ENCODE results near the gene PNPLA2.
A peak's percentile ranks its signal among the peaks of the same experiment; 100 is the strongest.

The PNPLA2 gene

DNA sequence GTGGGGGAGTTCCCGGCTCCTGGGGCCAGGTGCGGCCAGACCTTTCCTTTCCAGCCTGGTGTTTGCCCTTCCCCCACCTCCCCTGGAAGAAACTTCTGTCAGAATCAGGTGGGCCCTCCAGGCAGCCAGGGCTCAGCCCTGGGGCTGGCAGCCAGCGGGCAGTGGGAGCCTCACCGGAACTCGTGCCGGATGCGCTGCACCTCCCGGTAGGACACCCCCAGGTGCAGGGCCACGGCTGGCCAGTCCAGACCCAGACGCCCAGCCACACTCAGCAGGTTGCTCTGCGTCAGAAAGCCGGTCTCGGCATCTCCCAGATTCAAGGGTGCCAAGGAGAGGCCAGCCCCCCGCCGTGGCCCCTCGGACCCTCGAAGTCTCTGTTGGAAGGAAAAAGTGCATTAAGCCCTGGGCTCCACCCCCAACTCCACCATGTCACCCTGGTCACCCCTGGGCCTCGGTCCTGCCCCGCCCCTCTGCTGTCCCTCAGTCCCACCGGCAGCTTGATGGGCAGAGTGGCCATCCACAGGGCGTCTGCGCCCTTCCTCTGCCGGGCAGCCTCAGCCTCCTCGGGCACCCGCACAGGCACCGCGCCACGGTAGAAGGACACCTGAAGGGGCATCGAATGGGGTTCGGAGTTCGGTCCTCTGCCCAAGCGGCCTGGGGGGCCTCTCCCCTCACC, 18.9 kb upstream of the PNPLA2 start:
- no peak for DNase-seq

DNA sequence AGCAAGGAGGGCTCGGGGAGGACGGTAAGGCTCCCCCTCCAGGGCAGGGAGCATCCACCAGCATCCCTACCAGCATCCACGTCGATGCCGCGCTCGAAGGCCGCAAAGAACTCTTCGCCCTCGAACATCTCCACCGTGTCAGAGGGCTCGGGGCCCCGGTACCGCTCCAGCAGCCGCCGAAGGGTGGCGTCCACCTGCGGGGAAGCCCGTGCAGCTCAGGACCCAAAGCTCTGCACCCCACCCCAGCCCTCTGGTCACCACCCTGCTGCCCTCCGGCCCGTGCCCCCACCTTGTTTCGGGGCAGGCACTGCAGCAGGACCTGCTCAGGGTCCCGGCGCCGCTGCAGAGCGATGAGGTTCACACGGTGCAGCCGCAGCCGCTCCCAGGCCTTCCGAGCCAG, 18.2 kb upstream of the PNPLA2 start:
- DNase-seq: no peak

DNA sequence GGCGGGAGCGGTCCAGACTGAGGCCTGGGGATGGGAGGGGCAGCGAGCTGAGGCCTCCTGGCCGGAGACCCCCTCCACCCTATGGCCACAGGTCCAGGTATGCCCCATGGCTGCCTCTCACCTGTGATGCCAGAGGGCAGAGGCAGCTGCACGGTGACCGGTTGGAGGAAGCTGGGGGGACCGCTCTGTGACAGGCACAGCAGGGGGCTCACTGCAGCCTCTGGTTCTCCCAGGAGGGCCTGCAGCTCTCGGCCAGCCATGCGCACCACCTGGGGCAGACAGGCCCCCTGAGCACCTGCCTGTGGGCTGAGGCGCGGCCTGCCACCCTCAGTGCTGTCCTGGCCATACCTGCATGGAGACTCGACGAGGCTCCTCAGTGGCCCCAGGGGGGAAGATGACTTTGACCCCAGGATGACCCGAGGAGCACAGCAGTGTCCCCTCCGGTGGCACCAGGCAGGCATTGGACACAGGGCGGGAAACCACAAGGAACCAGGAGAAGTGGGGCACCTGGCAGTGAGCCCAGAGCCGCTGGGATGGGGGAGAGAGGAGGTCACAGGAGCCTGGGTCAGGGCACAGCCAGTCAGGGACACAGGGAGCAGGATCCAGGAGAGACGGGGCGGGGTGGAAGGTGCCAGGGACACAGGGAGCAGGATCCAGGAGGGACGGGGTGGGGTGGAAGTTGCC, 17.5 kb upstream of the PNPLA2 start:
- DNase-seq: no peak

DNA sequence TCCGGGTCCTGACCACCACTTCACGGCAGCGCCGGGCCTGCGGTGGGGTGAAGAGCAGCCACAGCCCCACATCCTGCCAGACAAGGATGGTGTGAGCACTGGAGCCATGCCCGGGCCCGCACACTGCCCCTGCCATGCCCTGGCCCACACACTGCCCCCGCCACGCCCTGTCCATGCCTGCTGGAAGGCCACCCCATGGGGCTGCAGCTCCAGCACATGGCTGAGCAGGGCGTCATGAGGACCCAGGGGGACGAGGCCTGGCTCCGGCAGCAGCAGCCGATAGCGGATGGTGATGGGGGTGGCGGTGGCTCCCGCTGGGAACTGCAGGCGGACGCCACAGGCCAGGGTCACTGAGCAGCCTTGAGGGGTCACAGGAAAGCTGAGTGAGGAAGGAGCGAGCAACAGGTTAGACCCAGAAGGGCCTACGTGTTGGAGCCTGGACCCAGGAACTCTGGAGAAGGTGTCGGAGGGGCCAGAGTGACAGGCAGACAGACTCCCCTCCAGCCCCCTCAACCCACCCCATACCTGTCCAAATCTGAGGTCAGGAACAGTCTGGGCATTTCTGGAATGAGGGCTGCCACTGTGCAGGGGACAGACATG, 16.6 kb upstream of the PNPLA2 start:
- DNase-seq: no peak

DNA sequence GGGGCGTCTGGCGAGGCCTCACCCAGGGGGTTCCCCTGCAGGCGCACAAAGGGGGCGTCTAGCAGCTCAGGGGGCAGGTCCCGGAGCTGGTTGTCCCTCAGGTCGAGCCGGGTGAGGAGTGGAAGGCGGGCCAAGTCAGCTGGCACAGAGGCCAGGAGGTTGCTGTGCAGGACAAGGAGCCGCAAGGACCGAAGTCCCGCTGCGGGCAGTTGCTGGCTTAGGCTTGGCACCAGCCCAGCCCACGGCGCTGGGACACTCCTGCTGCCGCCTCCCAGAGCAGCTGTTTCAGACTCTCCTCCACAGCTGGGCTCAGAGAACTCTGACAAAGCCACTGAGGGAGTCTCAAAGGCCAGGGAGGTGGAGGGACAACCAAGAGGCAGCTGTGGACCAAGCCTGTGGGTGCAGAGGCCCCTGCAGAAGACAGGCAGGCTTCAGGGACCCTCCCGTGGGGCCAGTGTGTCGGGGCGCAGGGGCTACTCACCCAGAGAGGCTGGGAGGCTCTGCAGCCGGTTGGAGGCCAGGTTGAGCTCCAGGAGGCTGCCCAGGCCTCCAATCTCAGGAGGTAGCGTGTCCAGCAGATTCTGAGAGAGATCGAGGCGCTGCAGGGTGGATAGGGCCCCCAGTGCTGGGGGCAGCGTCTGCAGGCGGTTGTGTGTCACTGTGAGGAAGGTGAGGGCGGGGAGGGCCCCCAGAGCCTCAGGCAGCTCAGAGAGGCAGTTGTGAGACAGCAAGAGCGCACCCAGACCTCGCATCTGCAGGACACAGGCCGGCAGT, 15.8 kb upstream of the PNPLA2 start:
- no peak for DNase-seq

DNA sequence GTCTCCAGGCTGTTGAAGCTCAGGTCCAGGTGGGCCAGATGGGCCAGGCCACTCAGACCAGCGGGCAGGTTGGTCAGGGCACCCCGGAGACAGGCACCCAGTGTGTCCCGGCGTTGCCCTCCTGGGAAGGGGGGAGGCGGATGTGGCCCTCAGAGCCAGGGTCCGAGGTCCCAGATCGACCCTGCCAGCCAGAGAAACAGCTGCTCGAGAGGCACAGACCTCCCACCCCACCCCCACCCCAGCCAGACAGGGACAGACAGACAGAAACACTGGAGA, 15.3 kb upstream of the PNPLA2 start:
- DNase-seq: no peak

DNA sequence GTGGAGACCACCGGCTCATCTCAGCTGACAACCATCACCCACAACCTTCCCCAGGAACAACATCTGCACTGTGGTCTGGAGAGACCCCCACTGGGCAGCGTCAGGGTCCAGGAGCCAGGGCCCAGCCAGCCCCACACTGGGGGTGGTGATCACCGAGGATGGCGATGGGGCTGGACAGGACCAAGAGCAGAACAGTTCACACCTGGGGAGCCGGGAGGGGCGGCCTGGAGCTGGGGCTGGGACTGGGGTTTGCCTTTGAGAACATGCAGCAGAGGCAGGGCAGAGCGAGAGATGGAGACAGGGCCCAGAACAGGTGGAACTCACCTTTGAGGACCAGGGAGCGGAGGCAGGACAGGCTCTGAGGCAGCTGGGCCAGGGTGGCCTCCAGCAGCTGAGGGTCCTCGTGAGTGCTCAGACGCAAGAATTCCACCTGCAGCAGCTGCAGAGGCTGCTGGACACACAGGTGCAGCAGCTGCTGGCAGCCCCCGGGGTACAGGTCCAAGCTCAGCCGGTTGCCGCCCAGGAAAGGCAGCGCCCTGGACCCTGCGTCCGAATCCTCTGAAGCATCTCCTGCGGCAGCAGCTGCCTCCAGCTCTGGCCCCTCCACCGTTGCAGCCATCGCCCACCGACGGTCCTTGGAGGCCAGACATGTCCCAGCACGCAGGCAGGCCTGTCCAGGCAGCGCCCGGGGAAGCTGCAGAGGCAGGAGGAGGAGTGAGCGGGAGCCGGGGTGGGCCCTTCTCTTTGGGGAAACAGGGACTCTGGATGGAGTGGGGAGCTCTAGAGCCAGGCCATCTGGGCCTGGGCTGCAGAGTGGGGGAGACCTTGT, 14.7 kb upstream of the PNPLA2 start:
- DNase-seq: peak; percentile 74

DNA sequence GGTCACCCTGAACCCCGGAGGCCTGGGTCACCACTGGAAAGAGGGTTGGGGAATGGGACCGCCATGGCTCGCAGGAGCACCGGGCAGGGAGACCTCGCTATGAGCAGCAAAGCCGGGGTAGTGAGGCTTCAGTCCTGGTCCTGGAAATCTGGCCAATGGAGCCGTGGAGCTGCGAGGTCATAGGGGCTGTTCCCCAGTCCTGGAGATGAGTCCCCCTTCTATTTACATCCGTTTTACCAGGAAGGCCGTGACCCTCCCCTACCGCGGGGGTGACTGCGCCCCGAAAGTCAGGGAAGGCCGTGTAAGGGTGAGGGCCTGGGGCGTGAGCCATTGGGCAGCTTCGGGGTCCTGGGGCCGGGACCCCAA, 14.1 kb upstream of the PNPLA2 start:
- peak; percentile 55 for DNase-seq

DNA sequence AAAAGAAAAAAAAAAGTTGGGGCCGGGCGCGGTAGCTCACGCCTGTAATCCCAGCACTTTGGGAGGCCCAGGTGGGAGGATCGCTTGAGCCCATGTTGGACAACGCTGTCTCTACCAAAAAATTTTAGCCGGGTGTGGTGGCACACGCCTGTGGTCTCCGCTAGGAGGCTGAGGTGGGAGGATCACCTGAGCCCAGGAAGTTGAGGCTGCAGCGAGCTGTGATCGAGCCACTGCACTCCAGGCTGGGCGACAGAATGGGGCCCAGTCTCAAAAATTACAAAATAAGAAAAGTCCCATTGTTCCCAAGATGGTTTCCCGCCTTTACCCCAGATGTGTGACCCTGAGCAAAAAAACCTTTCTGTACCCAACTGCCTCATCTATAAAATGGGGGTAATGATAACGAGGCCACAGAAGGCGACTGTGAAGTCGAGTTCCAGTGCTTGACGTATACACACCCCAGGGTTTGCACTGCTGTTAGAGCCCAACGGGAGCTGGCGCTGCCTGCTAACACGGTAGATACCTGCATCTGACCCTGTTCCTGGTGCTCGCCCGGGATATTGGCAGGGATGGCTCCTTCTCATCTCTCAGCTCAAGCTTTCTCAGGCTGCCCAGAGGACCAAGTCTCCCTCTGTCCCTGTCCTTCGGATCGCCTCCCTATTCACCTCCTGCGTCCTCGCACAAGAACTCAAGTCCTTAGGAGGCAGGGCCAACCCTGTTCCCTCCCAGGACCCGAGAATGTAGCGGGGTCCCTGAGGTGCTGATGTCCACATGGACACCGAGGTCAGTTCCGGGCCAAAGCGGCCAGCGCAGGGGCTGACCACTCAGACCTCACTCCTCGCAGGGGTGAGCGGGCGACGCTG, 10.1 kb upstream of the PNPLA2 start:
- peak; percentile 47 for DNase-seq

DNA sequence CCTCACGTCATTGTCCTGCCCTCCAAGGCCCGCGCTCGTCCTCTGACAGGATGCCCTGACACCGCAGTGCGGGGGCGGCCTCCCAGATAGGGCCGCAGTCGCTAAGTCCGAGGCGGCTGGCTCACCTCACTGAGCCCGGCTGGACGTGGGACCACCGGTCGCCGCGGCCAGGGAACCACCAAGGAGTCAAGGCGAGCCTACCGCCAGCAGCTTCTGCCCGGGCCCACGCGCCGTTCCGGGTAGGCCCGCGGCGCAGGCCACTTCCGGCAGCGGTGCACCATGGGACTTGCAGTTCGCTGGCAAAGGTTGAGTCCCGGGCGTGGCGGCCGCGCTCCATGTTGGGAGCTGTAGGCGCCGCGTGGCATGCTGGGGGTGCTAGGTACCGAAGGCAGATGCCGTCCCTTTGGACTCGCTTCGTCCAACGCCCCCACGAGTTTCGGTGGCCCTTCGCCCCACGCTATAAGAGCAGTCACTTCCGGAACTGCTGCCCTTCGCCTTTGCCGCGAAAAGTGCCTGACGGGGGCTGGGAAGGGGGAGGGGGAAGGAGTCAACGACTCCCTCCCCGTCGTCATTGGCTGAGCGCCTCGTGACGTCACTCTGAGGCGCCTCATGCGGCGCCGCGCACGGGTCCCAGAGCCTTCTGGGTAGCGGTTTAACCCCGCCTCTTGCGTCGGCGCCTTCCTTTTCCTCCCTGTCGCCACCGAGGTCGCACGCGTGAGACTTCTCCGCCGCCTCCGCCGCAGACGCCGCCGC, 9.3 kb upstream of the PNPLA2 start, which contains the start of gene RPLP2:
Gene RPLP2 (plus strand): TSS at position 681 of the 753 bp plus-strand sequence. CDS start 268 bp downstream, outside the sequence.
- DNase-seq: peak; percentile 99

DNA sequence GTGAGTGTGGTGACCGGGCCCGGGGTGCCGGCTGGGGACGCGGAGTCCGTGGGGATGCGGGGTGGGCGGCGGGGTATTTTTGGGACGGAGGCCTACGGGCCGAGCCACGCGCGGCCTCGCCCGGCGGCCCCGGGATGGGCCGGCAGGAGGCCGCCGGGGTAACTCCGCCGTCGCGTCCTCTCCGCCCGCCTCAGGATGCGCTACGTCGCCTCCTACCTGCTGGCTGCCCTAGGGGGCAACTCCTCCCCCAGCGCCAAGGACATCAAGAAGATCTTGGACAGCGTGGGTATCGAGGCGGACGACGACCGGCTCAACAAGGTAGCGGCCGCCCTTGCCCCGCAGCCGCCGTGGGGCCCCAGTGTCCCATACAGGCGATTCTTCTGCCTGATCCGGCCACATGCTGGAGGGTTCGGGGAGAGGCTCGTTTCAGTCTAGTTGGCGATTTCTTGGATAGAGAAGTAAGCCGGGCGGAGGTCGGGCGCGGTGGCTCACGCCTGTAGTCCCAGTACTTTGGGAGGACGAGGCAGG, 8.6 kb upstream of the PNPLA2 start:
- DNase-seq: peak; percentile 57

DNA sequence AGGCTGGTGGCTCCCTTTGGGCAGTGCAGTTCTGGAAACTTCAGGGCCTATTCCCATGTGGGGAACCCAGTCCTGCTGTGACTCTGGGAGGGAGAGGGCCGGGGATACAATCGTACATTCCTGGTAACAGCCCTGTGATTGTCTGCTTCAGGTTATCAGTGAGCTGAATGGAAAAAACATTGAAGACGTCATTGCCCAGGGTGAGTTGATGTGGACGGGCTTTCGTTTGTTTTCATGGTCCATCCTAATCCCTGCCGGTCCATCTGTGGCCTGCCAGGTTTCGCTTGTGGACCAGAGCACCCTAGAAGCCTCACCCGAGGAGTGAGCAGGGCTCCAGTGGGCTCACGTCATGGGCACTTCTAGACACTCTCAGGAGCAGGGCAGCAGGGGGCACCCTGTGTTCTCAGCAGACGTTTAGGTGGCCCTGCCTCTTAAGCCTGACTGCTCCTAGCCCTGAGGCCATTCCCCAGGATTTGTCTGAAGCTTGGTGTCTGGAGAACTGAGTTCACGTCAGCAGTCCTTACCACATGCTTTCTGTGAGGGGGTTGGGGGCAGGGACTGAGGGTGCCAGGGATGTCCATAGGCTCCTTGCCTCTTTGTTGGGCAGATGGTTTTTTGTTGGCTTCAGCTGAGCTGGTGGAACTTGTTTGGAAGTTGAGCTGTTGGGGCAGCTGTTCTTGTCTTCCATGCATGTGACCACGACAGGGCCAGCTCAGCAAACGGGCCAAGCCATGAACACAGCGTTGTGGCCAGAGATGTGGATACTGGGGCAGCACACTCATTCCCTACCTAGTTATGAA, 7.1 kb upstream of the PNPLA2 start:
- no peak for DNase-seq

DNA sequence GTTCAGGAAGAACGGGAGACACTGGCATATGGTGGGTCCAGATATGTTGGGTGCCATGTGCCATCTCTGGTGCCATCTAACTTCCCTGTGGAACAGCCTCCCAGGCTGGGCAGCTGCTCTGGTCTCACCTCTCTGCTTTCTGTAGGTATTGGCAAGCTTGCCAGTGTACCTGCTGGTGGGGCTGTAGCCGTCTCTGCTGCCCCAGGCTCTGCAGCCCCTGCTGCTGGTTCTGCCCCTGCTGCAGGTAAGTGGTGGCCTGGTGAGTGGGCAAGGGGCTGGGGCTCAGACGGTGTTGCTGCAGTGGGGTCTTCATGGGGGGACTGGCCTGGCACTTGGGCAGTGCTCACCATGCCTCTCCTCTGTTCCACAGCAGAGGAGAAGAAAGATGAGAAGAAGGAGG, 6.3 kb upstream of the PNPLA2 start:
- DNase-seq: no peak

DNA sequence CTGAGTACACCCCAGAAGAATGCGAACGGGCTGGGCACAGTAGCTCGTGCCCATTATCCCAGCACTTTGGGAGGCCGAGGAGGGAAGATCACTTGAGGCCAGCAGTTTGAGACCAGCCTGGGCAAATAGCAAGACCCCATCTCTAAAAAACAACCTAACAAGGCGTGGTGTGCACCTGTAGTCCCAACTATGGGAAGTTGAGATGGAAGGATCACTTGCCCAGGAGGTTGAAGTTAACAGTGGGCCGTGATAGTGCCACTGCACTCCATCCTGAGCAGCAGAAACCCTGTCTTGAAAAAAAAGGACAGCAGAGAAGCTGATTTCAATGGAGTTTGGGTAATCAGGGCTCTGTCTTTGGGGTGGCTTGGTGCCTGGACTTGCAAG, 5.7 kb upstream of the PNPLA2 start:
- no peak for DNase-seq

DNA sequence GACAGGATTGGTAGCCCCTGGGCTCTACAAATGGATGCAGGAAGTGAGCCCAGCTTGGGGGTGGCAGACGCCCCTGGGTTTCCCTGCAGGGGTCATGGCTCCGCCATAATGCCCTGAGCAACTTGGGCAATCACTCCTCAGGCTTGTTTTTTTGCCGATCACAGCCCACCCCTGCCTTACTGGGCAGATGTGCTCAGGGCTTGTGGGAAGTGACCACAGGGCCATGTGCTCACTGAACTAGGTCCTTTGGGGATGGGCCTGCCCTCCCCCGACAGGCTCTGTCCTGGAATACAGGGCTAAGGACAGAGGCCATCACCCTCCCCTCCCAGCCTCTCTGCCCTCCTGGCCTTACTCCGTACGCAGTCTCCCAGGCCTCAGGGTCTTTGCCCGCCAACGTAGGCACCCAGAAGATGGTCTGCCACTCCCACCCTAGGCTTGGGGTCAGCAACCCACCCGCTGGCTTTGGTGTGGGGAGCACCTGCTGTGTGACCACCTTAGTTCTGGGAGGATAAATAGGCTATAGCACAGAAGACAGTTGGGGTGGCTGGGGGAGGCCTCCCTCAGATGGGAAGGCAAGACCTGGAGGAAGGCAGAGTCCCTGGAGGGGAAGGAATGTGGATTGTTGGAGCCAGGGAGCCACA, 5.1 kb upstream of the PNPLA2 start:
- no peak for DNase-seq

DNA sequence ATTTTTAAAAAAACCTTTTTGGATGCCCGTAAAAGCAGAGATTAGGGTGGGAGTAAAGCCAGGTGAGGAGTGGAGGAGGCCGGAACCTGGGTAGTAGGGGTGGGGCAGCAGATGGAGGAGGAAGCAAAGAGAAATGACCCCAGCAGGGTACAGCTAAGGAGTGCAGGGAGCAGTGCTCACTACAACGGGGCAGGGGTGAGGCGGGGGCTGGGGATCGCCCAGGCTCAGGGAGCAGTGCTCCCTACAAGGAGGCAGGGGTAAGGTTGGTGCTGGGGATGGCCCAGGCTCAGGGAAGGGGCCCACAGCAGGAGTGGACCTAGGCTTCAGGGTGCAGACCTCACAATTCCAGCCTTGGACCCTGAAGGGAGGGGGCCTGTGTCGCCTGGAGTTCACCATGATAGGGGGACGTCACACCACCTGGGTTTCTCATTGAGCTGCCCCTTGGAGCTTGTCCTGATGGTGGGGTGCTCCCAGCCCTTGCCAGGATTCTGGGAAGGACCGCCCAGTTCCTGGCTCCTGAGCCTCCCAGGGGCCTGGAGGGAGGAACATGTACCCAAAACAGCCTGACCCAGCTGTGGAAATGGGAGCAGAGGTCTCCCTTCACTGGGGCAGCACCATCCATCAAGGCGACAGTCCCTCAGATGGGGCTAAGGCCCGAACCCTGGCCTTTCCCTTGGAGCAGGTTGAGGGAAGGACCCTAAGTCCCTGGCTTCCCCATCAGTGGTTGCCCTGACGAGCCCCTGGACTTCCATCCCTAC, 2.9 kb upstream of the PNPLA2 start:
- no peak for DNase-seq

DNA sequence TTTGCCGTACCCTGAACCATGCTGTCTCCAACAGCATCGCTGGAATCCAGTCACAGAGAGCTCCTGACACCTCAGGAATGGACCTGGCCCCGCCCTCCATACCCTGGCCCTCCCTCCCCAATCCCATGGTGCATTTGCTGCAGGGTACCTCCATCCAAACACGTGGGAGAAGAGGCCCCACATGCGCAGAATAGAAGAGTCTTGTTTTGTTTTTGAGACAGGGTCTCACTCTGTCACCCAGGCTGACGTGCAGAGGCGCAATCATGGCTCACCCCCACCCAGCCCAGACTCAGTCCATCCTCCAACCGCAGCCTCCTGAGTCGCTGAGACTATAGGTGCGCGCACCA, 2.3 kb upstream of the PNPLA2 start:
- DNase-seq: no peak

DNA sequence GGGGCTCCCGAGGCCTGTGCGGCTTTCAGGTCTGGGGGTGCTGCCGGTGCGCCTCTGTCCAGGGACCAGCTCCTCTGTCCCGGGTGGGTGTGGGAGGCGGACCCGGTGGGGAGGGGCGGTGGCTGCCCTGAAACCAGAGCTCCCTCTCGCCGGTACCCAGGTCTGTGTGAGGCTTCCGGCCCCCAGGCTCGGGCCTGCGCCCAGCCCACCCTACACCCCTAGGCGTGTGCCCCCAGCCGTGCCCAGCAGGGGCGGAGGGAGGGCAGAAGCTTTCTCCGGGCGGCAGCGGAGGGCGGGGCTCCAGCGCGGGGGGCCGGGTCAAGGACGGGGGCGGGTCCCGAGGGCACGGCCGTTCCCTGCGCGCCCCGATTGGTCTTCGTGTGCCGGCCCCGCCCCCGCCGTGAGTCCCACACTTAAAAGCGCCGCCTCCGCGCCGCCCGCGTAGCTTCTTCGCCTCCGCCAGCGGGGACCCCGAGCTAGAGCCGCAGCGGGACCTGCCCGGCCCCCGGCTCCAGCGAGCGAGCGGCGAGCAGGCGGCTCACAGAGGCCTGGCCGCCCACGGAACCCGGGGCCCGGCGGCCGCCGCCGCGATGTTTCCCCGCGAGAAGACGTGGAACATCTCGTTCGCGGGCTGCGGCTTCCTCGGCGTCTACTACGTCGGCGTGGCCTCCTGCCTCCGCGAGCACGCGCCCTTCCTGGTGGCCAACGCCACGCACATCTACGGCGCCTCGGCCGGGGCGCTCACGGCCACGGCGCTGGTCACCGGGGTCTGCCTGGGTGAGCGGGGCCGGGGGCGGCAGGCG, 616 bp downstream of the PNPLA2 start:
- DNase-seq: peak; percentile 97
